Lung (tissue), 12 donors: ENCODE data around the gene CUL4A. TPM values are rescaled to one million over a fixed set of nuclear protein-coding genes. Genes with fewer than 3 reads are reported as not detected.
A peak's percentile ranks its signal among the peaks of the same experiment; 100 is the strongest.
"Not testable (repeated sequence)": the region's sequence is repeated elsewhere in the genome, so short reads cannot be mapped to it uniquely, and the experiment has no call there.

Experiments used
- ATAC-seq: fragments of 200-7000 bp; cut with Tn5 transposase; one replicate; pipeline ENCODE4 v1.9.1; 2020; ENCODE audit warnings: moderate number of reproducible peaks; ENCODE audit not compliant: insufficient read depth, low FRiP score
- DNase-seq, 3 donors: peaks; one replicate each; pipeline ENCODE4 v3.0.0-alpha.2; 2013 to 2017
- H3K27ac ChIP-seq, 2 donors: one replicate each; pipeline ENCODE4 v1.5.1; 2013; ENCODE audit warnings: mild to moderate bottlenecking in 2 of 2, moderate library complexity in 2 of 2, control low read depth in 1 of 2, inconsistent platforms in 1 of 2, low read depth in 1 of 2, low read length in 1 of 2
- H3K27me3 ChIP-seq, 3 donors: one replicate each; pipeline ENCODE4 v1.5.1; 2013; ENCODE audit warnings: low read length in 2 of 3; ENCODE audit not compliant: control insufficient read depth in 3 of 3, insufficient read depth in 3 of 3
- H3K36me3 ChIP-seq, 4 donors: one replicate each; pipeline ENCODE4 v1.5.1; 2013; ENCODE audit warnings: low read length in 4 of 4, mild to moderate bottlenecking in 1 of 4, moderate library complexity in 1 of 4; ENCODE audit not compliant: control insufficient read depth in 4 of 4, insufficient read depth in 4 of 4
- H3K4me1 ChIP-seq, 5 donors: one replicate each; pipeline ENCODE4 v1.5.1; 2013; ENCODE audit warnings: low read length in 5 of 5, mild to moderate bottlenecking in 2 of 5, moderate library complexity in 1 of 5; ENCODE audit not compliant: control insufficient read depth in 5 of 5, insufficient read depth in 5 of 5
- H3K4me3 ChIP-seq: one replicate; pipeline ENCODE4 v1.5.1; 2013; ENCODE audit warnings: mild to moderate bottlenecking, control low read depth, moderate library complexity
- H3K9ac ChIP-seq, 2 donors: one replicate each; pipeline ENCODE4 v1.5.1; 2013; ENCODE audit warnings: low read length in 2 of 2, control low read depth in 1 of 2; ENCODE audit not compliant: insufficient read depth in 1 of 2
- H3K9me3 ChIP-seq, 4 donors: one replicate each; pipeline ENCODE4 v1.5.1; 2013; ENCODE audit warnings: low read length in 3 of 4, mild to moderate bottlenecking in 1 of 4, moderate library complexity in 1 of 4; ENCODE audit not compliant: control insufficient read depth in 4 of 4, insufficient read depth in 3 of 4
- WGBS, 2 donors: extraction: QIAGEN DNeasy Blood & Tissue Kit; methylation state at CpG; one replicate each; pipeline ENCODE4 v1.1.7; 2013; 5-methylcytosine and 5-hydroxymethylcytosine counted together
- polyA plus RNA-seq, 2 donors: library from polyadenylated mRNA; stranded (reverse); fragments of 200-250 nt; gene quantifications; one replicate each; pipeline ENCODE4 v1.2.1, GENCODE V29; 2013
- total RNA-seq, 2 donors: library from RNA; depleted of rRNA in 1 of 2; stranded (reverse); fragments of >200 nt in 1 of 2; gene quantifications; one replicate each; pipeline ENCODE4 v1.2.1, GENCODE V29; 2014 to 2021
- TF ChIP-seq, protein P1 (sequence below): IDR thresholded peaks from 2 replicates; pipeline ENCODE4 v1.5.1; 2012; ENCODE audit warnings: mild to moderate bottlenecking; ENCODE audit errors: control extremely low read depth, extremely low read depth
- donor health status: control.
- donor health status: control.
- donor health status: Bipolar disorder and iron deficiency.
- donor health status: healthy.
- donor health status: DM: yes; HTN: yes; CAD: no.

Gene CUL4A
- total and polyA plus RNA-seq, 4 donors: 29.2 to 88.1 (median 57.5) TPM

GRCh38 chr13:113161433-113161832, 48.0 kb upstream of the CUL4A start:
- peaks cover 0 to 7% (median 0%) of the 10 kb centered on the region in 5 donors for H3K4me1 ChIP-seq
- no peaks in the 10 kb centered on the region for H3K9me3 ChIP-seq
- no peak overlapping the region for H3K9ac ChIP-seq
- H3K4me3 ChIP-seq: no peak overlapping the region
- ATAC-seq: no peak
- H3K36me3 ChIP-seq: no peaks in the 10 kb centered on the region
- TF ChIP-seq, protein P1, sequence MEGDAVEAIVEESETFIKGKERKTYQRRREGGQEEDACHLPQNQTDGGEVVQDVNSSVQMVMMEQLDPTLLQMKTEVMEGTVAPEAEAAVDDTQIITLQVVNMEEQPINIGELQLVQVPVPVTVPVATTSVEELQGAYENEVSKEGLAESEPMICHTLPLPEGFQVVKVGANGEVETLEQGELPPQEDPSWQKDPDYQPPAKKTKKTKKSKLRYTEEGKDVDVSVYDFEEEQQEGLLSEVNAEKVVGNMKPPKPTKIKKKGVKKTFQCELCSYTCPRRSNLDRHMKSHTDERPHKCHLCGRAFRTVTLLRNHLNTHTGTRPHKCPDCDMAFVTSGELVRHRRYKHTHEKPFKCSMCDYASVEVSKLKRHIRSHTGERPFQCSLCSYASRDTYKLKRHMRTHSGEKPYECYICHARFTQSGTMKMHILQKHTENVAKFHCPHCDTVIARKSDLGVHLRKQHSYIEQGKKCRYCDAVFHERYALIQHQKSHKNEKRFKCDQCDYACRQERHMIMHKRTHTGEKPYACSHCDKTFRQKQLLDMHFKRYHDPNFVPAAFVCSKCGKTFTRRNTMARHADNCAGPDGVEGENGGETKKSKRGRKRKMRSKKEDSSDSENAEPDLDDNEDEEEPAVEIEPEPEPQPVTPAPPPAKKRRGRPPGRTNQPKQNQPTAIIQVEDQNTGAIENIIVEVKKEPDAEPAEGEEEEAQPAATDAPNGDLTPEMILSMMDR: no peak
- H3K27me3 ChIP-seq: peaks cover 0 to 18% (median 0%) of the 10 kb centered on the region in 3 donors
- no peak overlapping the region for H3K27ac ChIP-seq
- DNase-seq: no peak
- 51 to 58% methylated on average over 13 to 16 of the region's 16 CpGs for WGBS, 2 donors

GRCh38 chr13:113161975-113162374, 47.4 kb upstream of the CUL4A start:
- DNase-seq, H3K4me3 ChIP-seq, H3K9me3 ChIP-seq, ATAC-seq, H3K9ac ChIP-seq, H3K36me3 ChIP-seq, H3K4me1 ChIP-seq, H3K27ac ChIP-seq: not testable (repeated sequence)
- H3K27me3 ChIP-seq: peaks cover 0 to 18% (median 0%) of the 10 kb centered on the region in 3 donors
- WGBS, 2 donors: 11 to 19% methylated on average over 10 to 11 of the region's 13 CpGs

DNA sequence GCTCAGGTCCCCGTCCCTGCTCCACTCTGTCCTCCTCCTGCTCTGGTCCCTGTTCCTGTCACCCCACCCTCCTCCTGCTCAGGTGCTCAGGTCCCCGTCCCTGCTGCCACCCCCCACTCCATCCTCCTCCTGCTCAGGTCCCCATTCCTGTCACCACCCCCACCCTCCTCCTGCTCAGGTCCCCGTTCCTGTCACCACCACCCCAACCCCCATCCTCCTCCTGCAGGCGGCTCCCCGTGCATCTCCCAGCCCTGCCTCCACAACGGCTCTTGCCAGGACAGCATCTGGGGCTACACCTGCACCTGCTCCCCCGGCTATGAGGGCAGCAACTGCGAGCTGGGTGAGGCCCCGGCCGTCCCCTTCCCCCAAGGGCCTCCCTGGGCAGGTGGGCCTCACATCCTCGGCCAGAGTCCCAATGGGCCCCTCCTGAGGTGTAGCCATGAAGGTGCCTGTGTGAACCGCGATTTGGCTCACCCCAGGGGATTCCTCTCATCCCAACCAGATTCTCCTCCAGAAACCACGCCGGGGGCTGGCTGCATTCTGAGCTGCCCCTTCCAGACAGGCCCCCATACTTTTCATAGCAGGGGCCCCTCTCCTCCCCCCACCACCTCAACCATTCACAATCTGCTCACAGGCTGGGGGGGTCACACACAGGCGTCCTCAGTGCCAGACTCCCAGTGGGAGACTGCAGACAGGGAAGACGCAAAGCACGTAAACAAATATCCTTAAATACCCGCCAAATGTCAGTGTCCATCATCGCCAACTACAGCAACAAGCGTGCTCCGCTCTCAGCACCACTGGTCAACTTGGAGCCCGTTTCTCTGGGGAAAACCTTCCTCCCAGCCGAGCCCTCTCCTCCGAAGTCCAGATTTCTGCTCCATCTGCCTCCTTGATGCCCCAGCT, 46.4 kb upstream of the CUL4A start:
- DNase-seq (peak in 1 of 3 donors; percentile 25), ATAC-seq (no peak)
- Histone ChIP-seq H3K9ac (no peak overlapping the region), H3K36me3 (peaks cover 0 to 3% (median 1%) of the 10 kb centered on the region in 4 donors), H3K9me3 (peaks cover 0 to 4% (median 0%) of the 10 kb centered on the region in 4 donors), H3K4me1 (peaks cover 0 to 7% (median 0%) of the 10 kb centered on the region in 5 donors), H3K27me3 (peaks cover 0 to 18% (median 0%) of the 10 kb centered on the region in 3 donors), H3K4me3 (no peak overlapping the region), H3K27ac (no peak overlapping the region)
- WGBS, 2 donors: 28 to 50% methylated on average over 25 of the region's 25 CpGs
- TF ChIP-seq, protein P1: no peak

- ATAC-seq: no peak
- H3K9ac ChIP-seq: no peak overlapping the region
- WGBS, 2 donors: 58 to 85% methylated on average over 12 of the region's 12 CpGs
Observed at GRCh38 chr13:113164492-113164891, 44.9 kb upstream of the CUL4A start.

More at GRCh38 chr13:113164492-113164891, 44.9 kb upstream of the CUL4A start:
- Histone ChIP-seq H3K9me3 (peaks cover 0 to 4% (median 1%) of the 10 kb centered on the region in 4 donors), H3K27ac (no peak overlapping the region), H3K4me1 (peaks cover 0 to 7% (median 0%) of the 10 kb centered on the region in 5 donors), H3K27me3 (peaks cover 0 to 18% (median 0%) of the 10 kb centered on the region in 3 donors), H3K36me3 (peaks cover 0 to 7% (median 2%) of the 10 kb centered on the region in 4 donors), H3K4me3 (no peak overlapping the region)
- DNase-seq: no peak
- TF ChIP-seq, protein P1: no peak
